BJ (cell line): ENCODE measurements around the gene PTTG1IP. TPM values are rescaled to one million over a fixed set of nuclear protein-coding genes. Genes with fewer than 3 reads are reported as not detected.

Source experiments
- CTCF ChIA-PET: fragments of 350-600 bp; formaldehyde crosslinking; extraction: SDS; loops from one replicate; lab custom pipeline; 2021; ENCODE audit warnings: antibody characterized with exemption, inconsistent platforms; lab: Yijun Ruan, JAX
- POLR2A ChIA-PET: fragments of 300-600 bp; sonication (Branson Sonifier 250); formaldehyde crosslinking; extraction: SDS; loops from one replicate; lab custom pipeline; 2021; ENCODE audit warnings: antibody characterized with exemption; lab: Charles Lee
- DNase-seq: peaks from one replicate; pipeline ENCODE4 v3.0.0-alpha.2; 2011; ENCODE audit warnings: low read depth
- H3K27me3 ChIP-seq: 2 replicates; pipeline ENCODE4 v1.6.0; 2011; ENCODE audit warnings: low read length; ENCODE audit not compliant: control insufficient read depth, insufficient read depth
- H3K36me3 ChIP-seq: 2 replicates; pipeline ENCODE4 v1.5.1; 2011; ENCODE audit warnings: low read length; ENCODE audit not compliant: control insufficient read depth, insufficient read depth
- H3K4me3 ChIP-seq: 2 replicates; pipeline ENCODE4 v1.5.1; 2011; ENCODE audit warnings: low read depth, mild to moderate bottlenecking, control low read depth, low read length
- CTCF ChIP-seq: IDR thresholded peaks from 2 replicates; pipeline ENCODE4 v1.5.1; 2011; ENCODE audit warnings: low read depth, mild to moderate bottlenecking, control low read depth, inconsistent platforms, low read length, moderate library complexity; ENCODE audit not compliant: insufficient read depth
- polyA plus RNA-seq: library from polyadenylated mRNA; depleted of rRNA; stranded (reverse); fragments of >200 nt; gene quantifications from 2 replicates; pipeline ENCODE4 v1.2.3, GENCODE V29; 2011

The PTTG1IP gene
- polyA plus RNA-seq, 1 experiment = 249 TPM

- DNase-seq = no peak
- no peak overlapping the region for H3K4me3 ChIP-seq
- H3K27me3 ChIP-seq = no peaks in the 10 kb centered on the region
- peaks cover 42% of the 10 kb centered on the region for H3K36me3 ChIP-seq
- CTCF ChIA-PET = interaction anchor here (1.0 kb wide), 1 partner anchor 8 kb away, joined by 4 read pairs; no protein-coding TSS in a partner anchor
- no peak for TF ChIP-seq CTCF
- POLR2A ChIA-PET = no interaction called here
These were observed 19.2 kb downstream of the PTTG1IP start for GRCh38 chr21:44854391-44854663.

- no peaks in the 10 kb centered on the region for H3K27me3 ChIP-seq
- peaks cover 45% of the 10 kb centered on the region for H3K36me3 ChIP-seq
- no peak overlapping the region for H3K4me3 ChIP-seq
- no peak for DNase-seq
- no peak for TF ChIP-seq CTCF
- POLR2A ChIA-PET = no interaction called here
- CTCF ChIA-PET = no interaction called here
These were observed 19.7 kb downstream of the PTTG1IP start for GRCh38 chr21:44853601-44854390.

- no peak for DNase-seq
- Histone ChIP-seq H3K27me3 (no peaks in the 10 kb centered on the region), H3K4me3 (no peak overlapping the region), H3K36me3 (peaks cover 39% of the 10 kb centered on the region)
- no peak for TF ChIP-seq CTCF
- POLR2A ChIA-PET = no interaction called here
- CTCF ChIA-PET = no interaction called here
These were observed 22.4 kb downstream of the PTTG1IP start for GRCh38 chr21:44850905-44851657.

GRCh38 chr21:44850208-44850800, 23.2 kb downstream of the PTTG1IP start:
- H3K27me3 ChIP-seq = no peaks in the 10 kb centered on the region
- no peak for TF ChIP-seq CTCF
- no peak overlapping the region for H3K4me3 ChIP-seq
- H3K36me3 ChIP-seq = peaks cover 32% of the 10 kb centered on the region
- ChIA-PET CTCF (no interaction called here), POLR2A (no interaction called here)
- no peak for DNase-seq

GRCh38 chr21:44849616-44850130, 23.8 kb downstream of the PTTG1IP start:
- Histone ChIP-seq H3K4me3 (no peak overlapping the region), H3K36me3 (peaks cover 27% of the 10 kb centered on the region), H3K27me3 (no peaks in the 10 kb centered on the region)
- ChIA-PET CTCF (no interaction called here), POLR2A (no interaction called here)
- DNase-seq = no peak
- TF ChIP-seq CTCF = no peak
